Measurements from ENCODE around the gene SHLD2. TPM values are rescaled to one million over a fixed set of nuclear protein-coding genes. Genes with fewer than 3 reads are reported as not detected.
"Not testable (repeated sequence)": the region's sequence is repeated elsewhere in the genome, so short reads cannot be mapped to it uniquely, and the experiment has no call there.

SHLD2 gene
- total and polyA plus RNA-seq, 2 experiments from 2014 or later: 13.5 to 22.9 TPM

DNA sequence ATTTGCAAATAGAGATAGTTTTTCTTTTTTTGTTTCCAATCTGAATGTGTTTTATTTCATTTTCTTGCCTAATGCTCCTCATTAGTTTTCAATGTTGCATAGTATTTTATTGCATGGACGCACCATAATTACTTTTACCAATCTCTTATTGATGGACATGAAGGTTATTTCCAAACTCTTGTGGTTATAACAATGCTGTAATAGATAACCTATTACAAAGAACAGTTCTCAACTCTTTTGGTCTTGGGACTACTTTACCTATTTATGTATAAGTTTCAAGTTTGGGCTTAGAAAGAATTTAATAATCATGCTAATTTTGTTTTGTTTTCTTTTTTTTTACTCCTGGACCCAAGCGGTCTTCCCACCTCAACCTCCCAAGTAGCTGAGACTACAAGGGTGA lies 7.0 kb downstream of the SHLD2 start:
- Histone ChIP-seq H3K27ac (no peak overlapping the region), H3K36me3 (ENCODE audit: low read depth) (peaks cover 47% of the 10 kb centered on the region), H2AFZ (no peak overlapping the region), H4K20me1 (ENCODE audit: insufficient read depth) (no peaks in the 10 kb centered on the region), H3K9me2 (ENCODE audit: insufficient read depth) (no peaks in the 10 kb centered on the region), H3K79me2 (ENCODE audit: insufficient read depth) (peaks cover 96% of the 10 kb centered on the region), H3K9me3 (ENCODE audit: low read depth) (no peaks in the 10 kb centered on the region), H3K9ac (no peak overlapping the region), H3K4me3 (no peak overlapping the region), H3K4me2 (ENCODE audit: unreplicated experiment) (no peak overlapping the region), H3F3A (ENCODE audit: insufficient read depth) (no peaks in the 10 kb centered on the region), H3K4me1 (ENCODE audit: insufficient read depth) (peaks cover under 1% of the 10 kb centered on the region; the same call in 1 of the 2 replicates), H3K27me3 (replicated peaks; ENCODE audit: insufficient read depth) (no peaks in the 10 kb centered on the region)
- WGBS, 2 experiments (ENCODE audit: low coverage in 1 of 2, low lambda C conversion rate in 2 of 2, missing lambda C conversion rate in 2 of 2): 99% methylated on average over 2 of the region's 2 CpGs
- DNase-seq: no peak
- TF ChIP-seq EZH2phosphoT487 (IDR thresholded peaks at IDR 0.05; ENCODE audit: insufficient read depth, low read depth) (no peak), EZH2 (IDR thresholded peaks at IDR 0.05; ENCODE audit: insufficient read depth, poor library complexity, severe bottlenecking) (no peak)
- in situ Hi-C loops (cut with MboI): no loop called here

DNA sequence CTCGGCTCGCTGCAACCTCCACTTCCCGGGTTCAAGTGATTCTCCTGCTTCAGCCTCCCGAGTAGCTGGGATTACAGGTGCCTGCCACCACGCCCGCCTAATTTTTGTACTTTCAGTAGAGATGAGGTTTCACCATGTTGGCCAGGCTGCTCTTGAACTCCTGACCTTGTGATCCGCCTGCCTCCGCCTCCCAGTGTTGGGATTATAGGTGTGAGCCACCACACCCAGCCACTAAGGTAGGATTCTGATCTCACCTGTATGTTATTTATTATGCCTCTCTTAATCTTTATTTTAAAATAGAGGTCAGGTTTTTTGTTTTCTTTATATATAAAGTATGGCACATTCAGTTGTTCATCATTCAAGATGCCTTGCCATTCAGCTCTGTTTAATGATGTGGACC lies 9.7 kb downstream of the SHLD2 start:
- H3K9me2 ChIP-seq (ENCODE audit: insufficient read depth); H3F3A ChIP-seq (ENCODE audit: insufficient read depth); H3K4me1 ChIP-seq (ENCODE audit: insufficient read depth); H3K9ac ChIP-seq; in situ Hi-C loops (cut with MboI); H4K20me1 ChIP-seq (ENCODE audit: insufficient read depth); H3K4me3 ChIP-seq; H3K27ac ChIP-seq; H3K27me3 ChIP-seq (replicated peaks; ENCODE audit: insufficient read depth); H2AFZ ChIP-seq; DNase-seq; H3K9me3 ChIP-seq (ENCODE audit: low read depth); H3K4me2 ChIP-seq (ENCODE audit: unreplicated experiment): not testable (repeated sequence)
- WGBS, 2 experiments (ENCODE audit: low coverage in 1 of 2, low lambda C conversion rate in 2 of 2, missing lambda C conversion rate in 2 of 2): 94% methylated on average over 8 of the region's 8 CpGs
- peaks cover 96% of the 10 kb centered on the region for H3K79me2 ChIP-seq (ENCODE audit: insufficient read depth)
- peaks cover 47% of the 10 kb centered on the region for H3K36me3 ChIP-seq (ENCODE audit: low read depth)

DNA sequence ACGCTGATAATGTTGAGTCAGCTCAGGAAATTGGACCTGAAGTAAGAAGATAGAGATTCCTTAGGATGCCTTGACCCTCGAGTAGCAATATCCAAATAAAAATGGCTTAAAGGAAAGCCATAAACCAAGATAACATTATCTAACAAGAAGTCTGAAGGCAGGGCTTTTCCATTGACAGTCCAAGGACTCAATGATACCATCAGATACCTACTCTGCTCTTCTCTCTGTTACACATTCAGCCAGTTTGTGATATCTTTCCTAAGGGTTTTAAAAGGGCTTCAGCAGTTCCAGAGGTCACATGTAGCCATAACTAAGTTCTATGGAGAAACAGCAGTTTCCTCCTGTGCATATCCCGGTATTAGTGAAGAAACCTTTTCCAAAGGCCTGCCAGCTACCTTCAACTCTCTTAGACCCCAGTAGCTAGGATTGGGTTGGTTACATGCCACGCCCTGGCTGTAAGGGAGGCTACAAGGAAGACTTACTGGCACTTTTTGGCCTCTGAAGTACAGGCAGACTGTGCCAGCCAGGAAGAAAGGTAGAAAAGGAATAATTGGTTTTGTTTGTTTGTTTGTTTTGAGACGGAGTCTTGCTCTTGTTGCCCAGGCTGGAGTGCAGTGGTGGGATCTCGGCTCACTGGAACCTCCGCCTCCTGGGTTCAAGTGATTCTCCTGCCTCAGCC lies 10.6 kb downstream of the SHLD2 start:
- H3K27me3 ChIP-seq (replicated peaks; ENCODE audit: insufficient read depth): no peaks in the 10 kb centered on the region
- 91 to 92% methylated on average over 7 of the region's 7 CpGs for WGBS, 2 experiments (ENCODE audit: low coverage in 1 of 2, low lambda C conversion rate in 2 of 2, missing lambda C conversion rate in 2 of 2)
- H3F3A ChIP-seq (ENCODE audit: insufficient read depth): no peaks in the 10 kb centered on the region
- no peaks in the 10 kb centered on the region for H4K20me1 ChIP-seq (ENCODE audit: insufficient read depth)
- H3K4me3 ChIP-seq: no peak overlapping the region
- no peak overlapping the region for H3K9ac ChIP-seq
- peaks cover 96% of the 10 kb centered on the region for H3K79me2 ChIP-seq (ENCODE audit: insufficient read depth)
- H3K4me2 ChIP-seq (ENCODE audit: unreplicated experiment): no peak overlapping the region
- H2AFZ ChIP-seq: no peak overlapping the region
- no peaks in the 10 kb centered on the region for H3K9me3 ChIP-seq (ENCODE audit: low read depth)
- H3K9me2 ChIP-seq (ENCODE audit: insufficient read depth): no peaks in the 10 kb centered on the region
- in situ Hi-C loops (cut with MboI): no loop called here
- H3K36me3 ChIP-seq (ENCODE audit: low read depth): peaks cover 47% of the 10 kb centered on the region
- DNase-seq: no peak
- TF ChIP-seq EZH2phosphoT487 (IDR thresholded peaks at IDR 0.05; ENCODE audit: insufficient read depth, low read depth): no peak
- no peak for TF ChIP-seq EZH2 (IDR thresholded peaks at IDR 0.05; ENCODE audit: insufficient read depth, poor library complexity, severe bottlenecking)
- no peak overlapping the region for H3K27ac ChIP-seq
- H3K4me1 ChIP-seq (ENCODE audit: insufficient read depth): no peaks in the 10 kb centered on the region

DNA sequence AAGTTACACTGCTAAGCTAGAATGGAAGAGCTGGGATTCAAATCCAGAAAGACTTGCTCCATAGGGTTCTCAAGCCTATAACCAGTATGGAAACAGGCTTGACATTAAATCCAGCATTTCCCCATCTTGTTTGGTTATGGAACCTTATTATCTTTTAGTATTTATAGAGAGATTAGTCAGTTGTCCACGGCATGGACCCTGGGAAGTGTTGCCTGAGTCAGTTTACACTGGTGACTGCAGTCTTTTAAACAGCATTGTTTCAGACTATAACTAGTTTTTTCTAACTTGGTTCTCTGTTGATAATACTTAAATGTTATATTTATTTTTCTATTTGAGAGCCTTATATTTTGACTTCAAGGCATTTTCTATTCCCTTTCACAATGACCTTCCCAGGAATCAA lies 23.1 kb downstream of the SHLD2 start:
- 67 to 69% methylated on average over 1 of the region's 1 CpG for WGBS, 2 experiments (ENCODE audit: low coverage in 1 of 2, low lambda C conversion rate in 2 of 2, missing lambda C conversion rate in 2 of 2)
- in situ Hi-C loops (cut with MboI): not testable (repeated sequence)

DNA sequence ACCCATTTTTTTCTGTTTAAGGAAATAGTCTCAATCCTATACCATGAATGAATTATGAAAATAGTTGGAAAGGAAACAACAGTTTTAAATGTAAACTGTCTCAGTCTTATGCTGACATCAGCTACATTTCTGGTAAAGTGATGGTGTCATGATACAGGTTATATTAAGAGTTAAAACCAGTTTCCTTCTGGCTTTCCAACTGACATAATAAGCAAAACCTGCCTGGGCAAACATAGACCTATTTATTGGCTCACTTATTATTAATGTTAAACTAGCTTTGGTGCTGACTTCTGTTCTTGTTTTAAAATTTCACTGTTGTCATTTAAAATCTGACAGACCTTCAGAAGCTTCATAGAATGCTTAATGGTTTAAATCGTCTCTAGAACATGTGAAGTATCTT lies 24.0 kb downstream of the SHLD2 start:
- H3K9me2 ChIP-seq (ENCODE audit: insufficient read depth); H4K20me1 ChIP-seq (ENCODE audit: insufficient read depth); H3K36me3 ChIP-seq (ENCODE audit: low read depth); H3K9ac ChIP-seq; DNase-seq; in situ Hi-C loops (cut with MboI); H3K27me3 ChIP-seq (replicated peaks; ENCODE audit: insufficient read depth); H3K27ac ChIP-seq; H3K79me2 ChIP-seq (ENCODE audit: insufficient read depth); H3K4me1 ChIP-seq (ENCODE audit: insufficient read depth); H3K4me2 ChIP-seq (ENCODE audit: unreplicated experiment); H3K9me3 ChIP-seq (ENCODE audit: low read depth); H3K4me3 ChIP-seq; H2AFZ ChIP-seq; H3F3A ChIP-seq (ENCODE audit: insufficient read depth): not testable (repeated sequence)
- 25% methylated on average over 1 of the region's 1 CpG for WGBS, 2 experiments (ENCODE audit: low coverage in 1 of 2, low lambda C conversion rate in 2 of 2, missing lambda C conversion rate in 2 of 2)

More for the DNA sequence above, 23.1 kb downstream of the SHLD2 start:
- H3K9ac ChIP-seq; H3K27me3 ChIP-seq (replicated peaks; ENCODE audit: insufficient read depth); H3K27ac ChIP-seq; H3F3A ChIP-seq (ENCODE audit: insufficient read depth); H2AFZ ChIP-seq; H3K4me1 ChIP-seq (ENCODE audit: insufficient read depth); H3K36me3 ChIP-seq (ENCODE audit: low read depth); H3K9me3 ChIP-seq (ENCODE audit: low read depth); H3K4me3 ChIP-seq; DNase-seq; H3K9me2 ChIP-seq (ENCODE audit: insufficient read depth); H4K20me1 ChIP-seq (ENCODE audit: insufficient read depth); H3K4me2 ChIP-seq (ENCODE audit: unreplicated experiment): not testable (repeated sequence)
- peaks cover 14% of the 10 kb centered on the region for H3K79me2 ChIP-seq (ENCODE audit: insufficient read depth)

DNA sequence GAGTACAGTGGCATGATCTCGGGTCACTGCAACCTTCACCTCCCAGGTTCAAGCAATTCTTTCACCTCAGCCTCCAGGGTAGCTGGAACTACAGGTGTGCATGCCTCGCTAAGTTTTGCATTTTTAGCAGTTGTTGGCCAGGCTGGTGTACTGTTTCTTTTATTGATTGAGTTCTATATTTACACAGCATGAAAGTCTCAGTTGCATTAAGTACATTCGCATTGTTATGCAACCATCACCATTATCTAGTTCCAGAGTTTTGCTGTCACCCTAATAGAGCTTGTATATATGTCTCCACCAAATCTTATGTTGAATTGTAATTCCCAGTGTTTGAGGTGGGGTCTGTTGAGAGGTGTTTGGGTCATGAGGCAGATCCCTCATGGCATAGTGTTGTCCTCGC lies 28.3 kb downstream of the SHLD2 start:
- H3K9me2 ChIP-seq (ENCODE audit: insufficient read depth); H3K4me3 ChIP-seq; H3K27me3 ChIP-seq (replicated peaks; ENCODE audit: insufficient read depth); H3K4me1 ChIP-seq (ENCODE audit: insufficient read depth); H3K9me3 ChIP-seq (ENCODE audit: low read depth); H2AFZ ChIP-seq; H3K79me2 ChIP-seq (ENCODE audit: insufficient read depth); H3K27ac ChIP-seq; H4K20me1 ChIP-seq (ENCODE audit: insufficient read depth); H3K36me3 ChIP-seq (ENCODE audit: low read depth); H3K9ac ChIP-seq; H3F3A ChIP-seq (ENCODE audit: insufficient read depth); H3K4me2 ChIP-seq (ENCODE audit: unreplicated experiment); DNase-seq; in situ Hi-C loops (cut with MboI): not testable (repeated sequence)
- 96 to 99% methylated on average over 3 of the region's 4 CpGs for WGBS, 2 experiments (ENCODE audit: low coverage in 1 of 2, low lambda C conversion rate in 2 of 2, missing lambda C conversion rate in 2 of 2)

DNA sequence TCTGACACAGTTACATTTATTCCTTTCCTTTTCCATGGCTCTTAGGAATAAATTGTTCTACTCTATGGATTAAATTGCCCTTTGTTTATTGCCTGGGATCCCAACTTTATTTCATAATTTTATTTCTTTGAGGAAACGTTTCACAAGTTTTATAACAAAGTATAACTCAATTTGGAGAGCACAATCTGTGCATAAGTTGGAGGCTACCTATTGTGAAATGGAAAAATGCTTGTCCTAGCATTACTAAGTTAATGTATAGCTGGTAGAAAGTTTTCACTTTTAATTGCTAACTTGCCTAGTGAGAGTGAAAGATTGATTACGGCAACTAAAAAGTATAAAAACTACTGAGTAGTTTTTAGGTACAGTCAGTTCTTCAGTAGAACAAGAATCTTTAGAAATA lies 32.0 kb downstream of the SHLD2 start:
- H3K9ac ChIP-seq; H3K4me1 ChIP-seq (ENCODE audit: insufficient read depth); DNase-seq; H3F3A ChIP-seq (ENCODE audit: insufficient read depth); H4K20me1 ChIP-seq (ENCODE audit: insufficient read depth); H3K36me3 ChIP-seq (ENCODE audit: low read depth); H3K27me3 ChIP-seq (replicated peaks; ENCODE audit: insufficient read depth); in situ Hi-C loops (cut with MboI); H3K4me2 ChIP-seq (ENCODE audit: unreplicated experiment); H2AFZ ChIP-seq; H3K9me2 ChIP-seq (ENCODE audit: insufficient read depth); H3K4me3 ChIP-seq; H3K27ac ChIP-seq; H3K9me3 ChIP-seq (ENCODE audit: low read depth): not testable (repeated sequence)
- WGBS, 2 experiments (ENCODE audit: low coverage in 1 of 2, low lambda C conversion rate in 2 of 2, missing lambda C conversion rate in 2 of 2): 60 to 100% methylated on average over 1 to 2 of the region's 2 CpGs
- H3K79me2 ChIP-seq (ENCODE audit: insufficient read depth): peaks cover 16% of the 10 kb centered on the region
